ENCODE results near the gene CRHR1. TPM values are rescaled to one million over a fixed set of nuclear protein-coding genes. Genes with fewer than 3 reads are reported as not detected.

CRHR1 gene
- total RNA-seq, 2 experiments from 2014 or later: not detected

GRCh38 chr17:45791041-45791582 lies 7.0 kb downstream of the CRHR1 start:
- ChIA-PET CTCF (no interaction called here), POLR2A (no interaction called here)
- Histone ChIP-seq H3K27me3 (ENCODE audit: control insufficient read depth in 1 of 2, insufficient read depth in 2 of 2, low read length in 2 of 2) (peaks cover 25 to 45% of the 10 kb centered on the region in 2 experiments), H3K27ac (ENCODE audit: low read depth in 1 of 2, low read length in 2 of 2) (no peak overlapping the region), H3K4me3 (ENCODE audit: low read length) (no peak overlapping the region), H3K9me3 (ENCODE audit: control insufficient read depth in 1 of 2, insufficient read depth in 1 of 2, low read length in 2 of 2) (peaks cover 0 to 2% of the 10 kb centered on the region in 2 experiments), H3K36me3 (ENCODE audit: insufficient read depth, low read length) (no peaks in the 10 kb centered on the region), H3K4me1 (ENCODE audit: insufficient read depth, low read length) (no peaks in the 10 kb centered on the region)
- no peaks in the 10 kb centered on the region for H3K9me3 Mint-ChIP-seq
- DNase-seq (no peak), ATAC-seq (ENCODE audit: poor library complexity) (no peak)
- no peaks in the 10 kb centered on the region for H3K36me3 Mint-ChIP-seq (ENCODE audit: low read depth)
- H3K27ac Mint-ChIP-seq: no peak overlapping the region
- no peaks in the 10 kb centered on the region for H3K4me1 Mint-ChIP-seq (ENCODE audit: low read depth)
- intact Hi-C loops (cut with DNase I, micrococcal nuclease): no loop called here
- H3K27me3 Mint-ChIP-seq: peaks cover 76% of the 10 kb centered on the region
- TF ChIP-seq, protein P1, sequence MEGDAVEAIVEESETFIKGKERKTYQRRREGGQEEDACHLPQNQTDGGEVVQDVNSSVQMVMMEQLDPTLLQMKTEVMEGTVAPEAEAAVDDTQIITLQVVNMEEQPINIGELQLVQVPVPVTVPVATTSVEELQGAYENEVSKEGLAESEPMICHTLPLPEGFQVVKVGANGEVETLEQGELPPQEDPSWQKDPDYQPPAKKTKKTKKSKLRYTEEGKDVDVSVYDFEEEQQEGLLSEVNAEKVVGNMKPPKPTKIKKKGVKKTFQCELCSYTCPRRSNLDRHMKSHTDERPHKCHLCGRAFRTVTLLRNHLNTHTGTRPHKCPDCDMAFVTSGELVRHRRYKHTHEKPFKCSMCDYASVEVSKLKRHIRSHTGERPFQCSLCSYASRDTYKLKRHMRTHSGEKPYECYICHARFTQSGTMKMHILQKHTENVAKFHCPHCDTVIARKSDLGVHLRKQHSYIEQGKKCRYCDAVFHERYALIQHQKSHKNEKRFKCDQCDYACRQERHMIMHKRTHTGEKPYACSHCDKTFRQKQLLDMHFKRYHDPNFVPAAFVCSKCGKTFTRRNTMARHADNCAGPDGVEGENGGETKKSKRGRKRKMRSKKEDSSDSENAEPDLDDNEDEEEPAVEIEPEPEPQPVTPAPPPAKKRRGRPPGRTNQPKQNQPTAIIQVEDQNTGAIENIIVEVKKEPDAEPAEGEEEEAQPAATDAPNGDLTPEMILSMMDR (IDR thresholded peaks at IDR 0.05): no peak
- H3K4me3 Mint-ChIP-seq: no peak overlapping the region

- H3K4me1 ChIP-seq (ENCODE audit: insufficient read depth, low read length): no peaks in the 10 kb centered on the region
- ChIA-PET POLR2A (no interaction called here), CTCF (no interaction called here)
- H3K9me3 Mint-ChIP-seq: no peaks in the 10 kb centered on the region
- no peaks in the 10 kb centered on the region for H3K4me1 Mint-ChIP-seq (ENCODE audit: low read depth)
- peaks cover 25 to 41% of the 10 kb centered on the region in 2 experiments for H3K27me3 ChIP-seq (ENCODE audit: control insufficient read depth in 1 of 2, insufficient read depth in 2 of 2, low read length in 2 of 2)
- H3K36me3 ChIP-seq (ENCODE audit: insufficient read depth, low read length): no peaks in the 10 kb centered on the region
- TF ChIP-seq, protein P1 (IDR thresholded peaks at IDR 0.05): no peak
- H3K9me3 ChIP-seq (ENCODE audit: control insufficient read depth in 1 of 2, insufficient read depth in 1 of 2, low read length in 2 of 2): peaks cover 0 to 4% of the 10 kb centered on the region in 2 experiments
- no peak for DNase-seq
- no peak overlapping the region for H3K27ac ChIP-seq (ENCODE audit: low read depth in 1 of 2, low read length in 2 of 2)
- H3K4me3 Mint-ChIP-seq: no peak overlapping the region
- peaks cover 78% of the 10 kb centered on the region for H3K27me3 Mint-ChIP-seq
- H3K36me3 Mint-ChIP-seq (ENCODE audit: low read depth): no peaks in the 10 kb centered on the region
- no peak overlapping the region for H3K27ac Mint-ChIP-seq
- ATAC-seq (ENCODE audit: poor library complexity): no peak
- intact Hi-C loops (cut with DNase I, micrococcal nuclease): no loop called here
- no peak overlapping the region for H3K4me3 ChIP-seq (ENCODE audit: low read length)
Observed at GRCh38 chr17:45791935-45792334, 7.8 kb downstream of the CRHR1 start.

DNA sequence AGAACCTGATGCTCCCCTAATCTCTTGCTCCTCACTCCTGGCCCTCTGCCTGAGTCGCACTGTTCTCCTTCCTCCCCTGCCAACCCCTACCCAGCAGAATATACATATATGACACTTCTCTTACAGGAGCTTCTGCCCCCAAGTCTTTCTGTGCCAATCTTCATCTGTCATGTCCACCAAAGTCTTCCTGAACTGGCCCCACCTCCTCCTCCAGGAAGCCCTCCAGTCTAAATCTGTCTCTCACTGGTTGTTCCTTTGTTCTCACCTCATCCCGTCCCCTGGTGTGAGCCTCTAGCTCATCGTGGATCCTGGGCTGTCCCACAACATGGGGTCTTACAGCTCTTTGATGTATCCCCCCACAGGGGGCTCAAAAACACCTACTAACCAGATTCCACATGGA lies 8.3 kb downstream of the CRHR1 start:
- ChIA-PET POLR2A (no interaction called here), CTCF (no interaction called here)
- H3K4me1 ChIP-seq (ENCODE audit: insufficient read depth, low read length): no peaks in the 10 kb centered on the region
- Mint-ChIP-seq H3K27me3 (peaks cover 74% of the 10 kb centered on the region), H3K36me3 (ENCODE audit: low read depth) (no peaks in the 10 kb centered on the region), H3K4me1 (ENCODE audit: low read depth) (no peaks in the 10 kb centered on the region), H3K4me3 (no peak overlapping the region), H3K27ac (no peak overlapping the region), H3K9me3 (no peaks in the 10 kb centered on the region)
- H3K27me3 ChIP-seq (ENCODE audit: control insufficient read depth in 1 of 2, insufficient read depth in 2 of 2, low read length in 2 of 2): peaks cover 25 to 37% of the 10 kb centered on the region in 2 experiments
- DNase-seq (no peak), ATAC-seq (ENCODE audit: poor library complexity) (no peak)
- no peak overlapping the region for H3K4me3 ChIP-seq (ENCODE audit: low read length)
- TF ChIP-seq, protein P1 (IDR thresholded peaks at IDR 0.05): no peak
- H3K36me3 ChIP-seq (ENCODE audit: insufficient read depth, low read length): no peaks in the 10 kb centered on the region
- peaks cover 0 to 4% of the 10 kb centered on the region in 2 experiments for H3K9me3 ChIP-seq (ENCODE audit: control insufficient read depth in 1 of 2, insufficient read depth in 1 of 2, low read length in 2 of 2)
- no peak overlapping the region for H3K27ac ChIP-seq (ENCODE audit: low read depth in 1 of 2, low read length in 2 of 2)
- intact Hi-C loops (cut with DNase I, micrococcal nuclease): no loop called here

Measured in CD4-positive, alpha-beta T cell (primary cell).